Myocyte (in vitro differentiated cells): ENCODE results near the gene BPI. TPM values are rescaled to one million over a fixed set of nuclear protein-coding genes. Genes with fewer than 3 reads are reported as not detected.
"Not testable (repeated sequence)": the region's sequence is repeated elsewhere in the genome, so short reads cannot be mapped to it uniquely, and the experiment has no call there.

Experiments used
- DNase-seq: peaks from one replicate; pipeline ENCODE4 v3.0.0-alpha.2; 2012; ENCODE audit warnings: low read depth
- total RNA-seq: library from RNA; depleted of rRNA; stranded (reverse); fragments of >200 nt; gene quantifications from 2 replicates; pipeline ENCODE4 v1.2.3, GENCODE V29; 2014

The BPI gene
- total RNA-seq, 1 donor from 2014 or later = not detected

DNA sequence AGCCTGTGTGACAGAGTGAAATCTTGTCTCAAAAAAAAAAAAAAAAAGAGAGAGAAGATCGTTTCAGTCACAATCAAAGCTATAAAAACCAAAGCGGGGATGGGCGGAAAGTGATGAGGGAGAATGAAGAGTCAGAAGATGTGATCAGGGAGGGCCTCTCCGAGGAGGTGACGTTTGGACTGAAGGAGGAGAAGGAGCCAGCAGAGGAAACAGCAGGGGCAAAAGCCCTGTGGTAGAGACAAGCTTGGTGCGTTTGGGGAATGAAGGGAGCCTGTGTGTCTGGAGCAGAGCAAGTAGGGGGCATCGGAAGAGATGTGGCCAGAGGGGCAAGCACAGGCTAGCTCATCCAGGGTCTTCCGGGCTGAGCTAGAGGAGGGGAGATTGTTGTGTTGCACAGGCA, 27.9 kb downstream of the BPI start:
- no peak for DNase-seq

DNA sequence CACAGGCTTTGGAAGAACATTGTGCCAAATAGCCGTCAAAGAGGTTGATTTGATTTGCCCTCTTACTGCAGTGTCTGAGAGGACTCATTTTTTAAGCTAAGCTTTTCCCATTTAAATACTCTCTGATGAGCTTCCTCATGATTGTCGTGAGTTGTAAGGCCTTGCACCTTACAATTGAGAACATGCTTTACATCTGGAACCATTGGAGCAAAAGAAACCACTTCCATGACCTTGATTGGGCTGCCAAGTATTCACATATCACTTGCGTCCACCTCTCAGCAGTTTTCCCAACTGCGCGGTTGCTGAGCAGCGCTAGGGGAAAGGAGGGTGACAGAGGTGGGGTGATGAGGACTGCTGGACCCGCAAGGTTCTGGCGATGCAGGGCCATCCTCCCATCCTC, 30.1 kb downstream of the BPI start:
- DNase-seq = no peak

DNA sequence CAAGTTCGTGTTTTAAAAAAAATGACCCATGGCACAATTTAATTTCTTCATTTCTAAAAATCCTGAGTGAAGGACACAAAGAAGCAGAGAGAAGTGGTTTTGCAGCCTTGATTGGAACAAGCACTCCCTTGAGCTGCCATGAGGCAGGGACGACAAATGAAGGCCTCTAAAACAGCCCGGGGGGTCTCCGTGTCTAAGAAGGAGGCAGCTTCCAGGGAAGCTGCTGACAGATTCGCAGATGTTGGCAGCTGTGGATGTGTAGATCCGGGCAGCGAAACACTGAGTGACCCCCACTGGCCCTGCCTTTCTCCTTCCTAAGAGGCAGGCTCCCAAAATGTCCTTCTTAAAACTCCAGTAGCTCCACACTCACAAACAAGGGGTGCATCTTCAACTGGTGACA, 32.8 kb downstream of the BPI start:
- DNase-seq = no peak

DNA sequence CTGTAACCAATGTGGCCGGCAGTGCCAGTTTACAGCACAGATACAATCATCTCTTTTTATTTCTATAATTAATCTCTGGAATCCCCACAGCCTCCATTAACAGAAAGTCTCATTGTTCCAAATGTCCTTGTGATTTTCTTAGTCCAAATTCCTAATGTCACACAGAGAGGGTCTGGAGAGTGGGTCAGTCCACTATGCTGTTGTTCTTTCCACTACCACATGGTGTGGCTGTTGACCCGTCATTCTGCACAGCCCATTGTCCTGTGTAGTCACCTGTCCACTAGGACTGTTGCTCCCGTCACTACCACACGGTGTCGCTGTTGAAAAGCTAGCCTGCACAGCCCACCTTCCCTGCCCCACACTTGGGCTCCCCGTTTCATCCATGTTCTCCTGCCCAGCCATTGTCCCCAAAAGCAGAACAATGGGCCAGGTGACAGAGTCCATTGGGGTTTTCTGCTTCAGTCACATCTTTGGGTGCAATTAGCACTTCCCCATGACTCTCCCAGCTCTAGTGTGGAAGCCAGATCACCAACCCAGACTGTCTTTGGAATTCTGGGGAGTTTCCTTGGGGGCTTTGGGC, 33.7 kb downstream of the BPI start:
- DNase-seq = no peak

DNA sequence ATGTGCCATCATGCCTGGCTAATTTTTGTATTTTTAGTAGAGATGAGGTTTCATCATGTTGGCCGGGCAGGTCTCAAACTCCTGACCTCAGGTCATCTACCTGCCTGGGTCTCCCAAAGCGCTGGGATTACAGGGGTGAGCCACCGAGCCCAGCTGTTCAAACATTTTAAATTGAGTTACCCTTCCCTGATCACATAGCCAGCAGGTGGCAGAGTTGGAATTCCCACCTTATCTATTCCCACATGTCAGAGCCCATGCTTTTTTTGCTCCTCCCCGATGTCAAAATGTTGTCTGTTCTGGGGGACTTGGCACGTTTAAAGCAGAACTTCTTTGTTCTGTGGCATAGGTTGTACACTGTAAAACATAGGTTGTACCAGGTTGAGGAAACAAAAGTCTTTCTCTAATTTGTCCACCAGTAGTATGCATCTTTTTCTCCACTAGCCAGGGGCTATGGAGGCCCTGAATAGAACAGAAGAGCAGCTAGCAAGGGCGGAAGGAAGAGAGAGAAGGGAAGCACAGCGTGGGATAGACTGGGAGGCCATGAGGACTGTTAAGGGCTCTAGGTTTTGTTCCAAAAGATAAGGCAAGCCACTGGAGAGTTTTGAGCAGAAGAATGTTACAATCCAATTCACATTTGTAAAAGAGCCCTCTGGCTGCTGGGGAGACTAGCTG, 35.0 kb downstream of the BPI start:
- DNase-seq = peak; percentile 17

DNA sequence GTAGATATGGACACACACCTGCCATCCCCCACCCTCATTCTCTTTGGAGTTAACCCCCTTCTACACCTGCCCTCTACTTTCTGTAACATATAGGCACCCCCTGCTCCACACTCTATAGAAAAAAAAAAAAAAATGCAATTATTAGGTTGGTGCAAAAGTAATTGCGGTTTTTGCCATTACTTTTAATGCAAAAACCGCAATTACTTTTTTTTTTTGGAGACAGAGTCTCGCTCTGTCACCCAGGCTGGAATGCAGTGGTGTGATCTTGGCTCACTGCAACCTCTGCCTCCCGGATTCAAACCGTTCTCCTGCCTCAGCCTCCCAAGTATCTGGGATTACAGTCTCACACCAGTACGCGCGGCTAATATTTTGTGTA, 35.6 kb downstream of the BPI start:
- DNase-seq = not testable (repeated sequence)

DNA sequence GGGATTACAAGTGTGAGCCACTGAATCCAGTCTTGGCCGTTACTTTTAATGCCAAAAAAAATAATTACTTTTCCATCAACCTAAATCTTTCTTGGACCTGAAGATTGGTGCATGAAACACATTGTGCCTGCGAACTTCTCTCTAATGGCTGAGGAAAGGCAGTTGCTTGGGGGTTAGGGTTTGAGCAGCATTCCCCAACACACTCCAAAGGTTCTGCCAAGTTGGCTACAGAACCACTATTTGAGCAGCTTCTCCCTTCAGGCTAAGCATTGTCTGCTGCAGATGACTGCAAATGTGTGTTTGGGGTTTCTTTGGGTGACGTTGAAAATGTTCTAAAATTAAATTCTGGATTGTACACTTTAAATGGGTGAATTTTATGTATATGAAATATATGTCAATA, 36.0 kb downstream of the BPI start:
- DNase-seq = no peak

DNA sequence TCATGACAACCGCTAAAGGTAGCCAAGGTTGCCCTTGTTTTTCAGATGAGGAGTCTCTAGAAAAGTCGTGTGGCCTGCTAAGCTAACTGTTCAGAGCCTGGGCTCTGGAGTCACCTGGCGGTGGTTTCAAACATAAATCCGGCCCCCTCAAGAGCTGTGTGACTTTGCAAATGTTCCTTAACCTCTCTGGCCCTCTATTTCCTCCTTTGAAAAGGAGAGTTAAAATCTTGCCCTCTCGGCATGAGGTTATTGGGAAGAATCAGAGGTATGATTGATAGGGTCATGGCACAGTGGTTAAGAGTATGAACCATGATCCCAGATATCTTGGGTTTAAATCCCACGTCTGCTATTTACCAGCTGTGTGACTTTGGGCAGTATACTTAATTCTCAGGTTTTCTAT, 36.7 kb downstream of the BPI start:
- no peak for DNase-seq

DNA sequence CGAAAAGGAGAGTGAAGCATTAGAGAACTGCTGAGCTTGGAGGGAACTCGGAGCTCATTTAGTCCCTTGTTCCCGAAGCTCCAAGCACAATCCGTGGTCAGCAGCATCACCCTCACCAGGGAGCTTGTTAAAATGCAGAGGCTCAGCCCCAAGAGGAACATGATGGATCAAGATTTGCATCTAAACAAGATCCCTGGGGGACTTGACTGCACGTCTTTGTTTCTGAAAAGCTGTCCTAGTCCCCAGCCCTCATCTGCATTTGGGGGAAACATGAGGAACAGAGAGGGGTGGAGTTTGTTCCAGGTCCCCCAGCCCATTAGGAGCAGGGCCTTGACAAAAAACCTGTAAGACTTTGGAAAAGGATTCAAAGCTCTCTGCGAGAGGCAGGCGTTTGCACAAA, 38.3 kb downstream of the BPI start:
- no peak for DNase-seq

DNA sequence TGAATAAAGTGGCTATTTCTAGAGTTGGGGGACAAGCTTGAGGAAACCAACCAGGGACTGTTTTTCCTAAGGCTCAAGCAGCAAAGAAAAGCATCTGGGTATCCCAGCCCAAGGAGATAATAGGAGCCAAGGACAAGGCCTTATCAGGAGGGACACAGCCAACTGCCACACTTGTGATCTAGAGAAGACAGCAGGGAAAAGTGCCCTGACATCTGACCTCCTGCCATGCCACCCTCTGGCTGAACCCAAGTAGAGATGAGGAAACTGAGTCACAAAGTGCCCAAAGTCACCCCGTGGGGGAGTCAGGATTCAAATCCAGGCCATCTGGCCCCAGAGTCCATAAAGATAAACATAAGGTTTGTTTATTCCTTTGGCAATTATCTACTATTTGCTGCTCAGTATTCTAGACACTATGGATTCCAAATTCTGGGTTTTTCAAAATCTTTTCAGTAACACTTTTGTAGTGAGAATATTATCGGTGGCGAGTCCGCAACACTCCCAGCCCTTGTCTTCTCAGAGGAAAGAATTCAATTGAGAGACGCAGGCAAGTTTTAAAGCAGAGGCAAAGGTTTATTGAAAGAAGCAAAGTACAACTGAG, 38.9 kb downstream of the BPI start:
- DNase-seq = no peak

DNA sequence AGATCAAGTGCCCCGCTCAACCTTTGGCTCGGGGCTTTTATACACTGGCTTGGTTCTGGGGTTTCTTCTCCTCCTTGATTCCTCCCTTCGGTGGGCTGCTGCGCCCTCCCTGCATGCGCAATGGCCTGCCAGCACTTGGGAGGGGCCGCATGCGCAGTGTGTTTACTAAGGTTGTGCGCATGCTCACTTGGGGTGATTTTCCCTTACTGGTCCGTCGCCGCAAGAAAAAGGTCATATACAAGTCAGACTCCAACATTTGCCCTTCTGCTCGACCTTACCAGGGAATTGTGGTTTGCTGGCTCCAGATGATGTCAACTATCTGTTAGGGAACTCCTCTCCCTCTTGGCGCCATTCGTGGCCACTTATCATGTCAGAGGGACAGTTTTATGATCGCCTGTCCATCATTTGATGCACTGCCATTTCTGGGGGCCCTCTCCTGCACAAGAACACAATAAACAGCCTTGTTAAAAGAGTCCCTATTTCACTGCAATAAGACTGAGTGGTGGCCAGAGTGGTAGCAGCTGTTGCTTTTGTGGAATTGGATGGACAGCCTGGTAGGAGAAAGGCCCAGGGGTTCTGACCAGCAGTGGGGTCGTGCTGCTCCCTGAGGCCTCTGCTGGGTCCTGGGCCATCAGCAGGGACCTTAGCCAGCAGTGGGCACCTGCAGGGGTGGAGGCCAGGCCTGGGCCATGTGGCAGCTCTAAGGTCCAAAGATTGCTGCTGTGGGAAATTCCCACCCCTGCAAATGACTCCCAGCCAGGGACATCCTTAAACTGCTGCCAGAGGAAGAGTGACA, 39.6 kb downstream of the BPI start:
- DNase-seq = peak; percentile 24

DNA sequence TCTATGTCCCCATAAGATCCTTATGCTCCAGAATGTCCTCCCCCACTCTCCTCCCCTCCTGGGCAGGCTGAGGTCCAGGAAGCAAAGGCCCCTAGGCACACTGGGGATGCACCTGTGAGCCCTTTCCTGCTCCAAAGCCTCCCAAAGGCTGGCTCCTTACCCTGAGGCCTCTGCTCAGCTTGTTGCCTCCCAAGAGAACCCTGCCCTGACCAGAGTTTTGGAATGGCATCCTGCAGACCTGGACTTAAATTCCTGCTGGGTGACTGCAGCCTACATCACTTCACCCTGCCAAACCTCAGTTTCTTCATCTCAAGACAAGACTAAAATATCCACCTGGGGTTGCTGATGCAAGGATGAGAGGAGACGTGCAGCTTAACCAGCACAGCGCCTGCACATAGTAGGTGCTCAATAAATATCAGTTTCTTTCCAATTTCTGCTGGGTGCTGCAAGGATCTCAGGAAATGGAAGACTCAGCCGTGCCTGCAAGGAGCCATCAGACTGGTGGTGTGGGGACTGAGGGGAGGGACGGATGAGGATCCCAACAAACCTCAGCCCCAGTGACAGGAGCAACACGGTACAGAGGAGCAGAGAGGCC, 40.2 kb downstream of the BPI start:
- DNase-seq = no peak

DNA sequence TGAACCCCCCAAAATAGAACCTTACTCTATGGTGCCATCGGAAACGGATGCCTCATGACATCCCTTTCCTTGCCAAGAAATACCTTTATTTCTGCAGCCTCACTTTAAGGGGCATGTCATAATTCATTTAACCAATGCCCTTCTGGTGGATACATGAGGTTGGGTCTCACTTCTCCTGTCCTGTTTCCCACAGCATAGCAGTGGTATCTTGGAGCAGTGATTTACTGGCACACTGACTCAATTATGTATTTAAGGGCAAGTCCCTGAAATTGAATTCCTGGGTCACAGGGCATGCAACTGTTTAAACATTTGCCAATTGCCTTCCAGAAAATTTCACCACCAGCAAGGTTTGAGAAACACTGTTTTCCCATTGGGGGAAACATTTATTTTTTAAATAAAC, 41.7 kb downstream of the BPI start:
- DNase-seq = no peak

DNA sequence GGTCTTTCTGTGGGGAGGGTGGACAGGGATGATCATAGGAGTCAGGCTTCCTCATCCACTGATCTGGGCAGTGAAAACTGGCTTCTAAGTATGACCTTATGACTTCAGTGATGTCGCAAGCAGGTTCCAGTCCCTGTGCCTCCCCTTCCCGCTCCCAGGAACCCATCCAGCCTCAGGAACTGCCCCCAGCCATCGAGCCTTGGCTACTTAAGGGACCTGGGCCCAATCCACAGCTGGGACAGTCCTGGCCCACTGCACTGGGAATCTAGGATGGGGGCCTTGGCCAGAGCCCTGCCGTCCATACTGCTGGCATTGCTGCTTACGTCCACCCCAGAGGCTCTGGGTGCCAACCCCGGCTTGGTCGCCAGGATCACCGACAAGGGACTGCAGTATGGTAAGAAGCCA, 42.3 kb downstream of the BPI start, which contains the start of gene LBP:
Gene LBP, plus strand, starts transcription at position 236 of the 405 bp plus-strand sequence. Its CDS starts 35 bp downstream, at position 271.
- no peak for DNase-seq

DNA sequence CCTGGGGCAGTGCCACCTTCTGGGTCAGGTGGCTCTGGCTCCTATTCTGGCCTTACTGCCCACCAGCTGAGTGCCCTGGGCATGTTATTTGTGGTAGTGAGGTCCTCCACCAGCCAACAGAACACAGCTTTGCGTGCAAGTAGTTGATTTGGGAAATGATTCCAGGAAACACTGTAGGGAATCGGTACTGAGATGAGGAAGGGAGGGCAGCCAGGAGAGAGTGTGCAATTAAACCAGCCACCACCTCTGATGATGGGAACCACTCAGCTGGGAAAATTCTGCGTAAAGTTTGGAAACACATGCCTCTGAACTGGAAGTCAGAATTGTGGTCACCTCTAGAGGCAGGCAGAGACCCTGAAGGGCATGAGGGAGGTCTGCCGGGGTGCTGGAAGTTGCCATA, 42.8 kb downstream of the BPI start:
- DNase-seq = no peak

DNA sequence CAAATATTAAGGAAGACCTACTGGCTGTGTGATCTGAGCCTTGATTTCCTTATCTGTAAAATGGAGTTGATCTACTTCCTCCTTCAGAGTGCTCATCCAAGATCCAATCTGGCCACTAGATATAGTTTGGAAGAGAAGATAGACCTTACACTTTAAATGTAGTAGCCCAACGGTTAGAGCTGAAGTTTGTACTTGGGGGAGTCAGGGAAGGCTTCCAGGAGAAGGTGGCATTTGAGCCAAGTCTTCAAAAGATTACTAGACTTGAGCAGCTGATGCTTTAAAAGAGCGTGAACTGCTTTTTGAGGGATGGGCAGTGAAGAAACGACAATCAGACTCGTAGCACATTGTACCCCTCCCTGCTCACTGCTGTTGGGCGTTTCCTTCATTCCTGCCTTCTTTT, 45.9 kb downstream of the BPI start:
- no peak for DNase-seq

DNA sequence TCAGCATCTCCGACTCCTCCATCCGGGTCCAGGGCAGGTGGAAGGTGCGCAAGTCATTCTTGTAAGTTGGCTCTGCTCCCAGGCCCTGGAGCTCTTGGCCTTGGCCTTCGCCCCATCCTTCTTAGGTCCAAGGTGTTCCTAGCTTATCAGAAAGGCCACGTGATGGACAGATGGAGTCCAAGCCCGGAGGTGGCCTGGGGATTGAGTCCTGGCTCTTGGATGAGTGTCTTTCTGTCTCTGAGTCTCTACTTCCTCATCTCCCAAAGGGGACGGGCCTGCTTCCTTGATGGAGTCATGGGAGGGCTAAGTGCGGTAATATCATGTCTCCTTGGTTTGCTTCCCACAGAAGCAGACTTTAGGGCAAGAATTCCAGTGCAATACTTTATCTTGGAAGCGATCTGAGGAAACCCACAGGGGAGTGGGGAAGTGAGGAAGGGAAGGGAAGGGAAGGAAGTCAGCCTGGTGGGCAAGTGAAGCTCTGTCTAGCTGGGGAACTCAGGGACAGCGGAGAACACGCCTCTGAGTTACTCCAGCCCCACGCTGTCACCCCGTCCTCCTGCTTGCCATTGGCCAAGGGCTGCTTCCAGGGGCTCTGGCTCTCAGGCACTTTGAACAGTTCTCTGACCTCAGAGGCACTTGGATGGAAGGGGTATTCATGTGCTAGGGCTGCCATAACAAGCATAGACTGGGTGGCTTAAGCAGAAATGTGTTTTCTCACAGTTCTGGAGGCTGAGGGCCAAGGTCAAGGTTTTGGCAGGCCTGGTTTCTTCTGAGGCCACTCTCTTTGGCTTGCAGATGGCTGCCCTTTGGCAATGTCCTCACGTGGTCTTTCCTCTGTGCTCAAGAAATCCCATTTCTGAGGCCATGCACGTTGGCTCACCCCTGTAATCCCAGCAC, 47.2 kb downstream of the BPI start:
- no peak for DNase-seq

DNA sequence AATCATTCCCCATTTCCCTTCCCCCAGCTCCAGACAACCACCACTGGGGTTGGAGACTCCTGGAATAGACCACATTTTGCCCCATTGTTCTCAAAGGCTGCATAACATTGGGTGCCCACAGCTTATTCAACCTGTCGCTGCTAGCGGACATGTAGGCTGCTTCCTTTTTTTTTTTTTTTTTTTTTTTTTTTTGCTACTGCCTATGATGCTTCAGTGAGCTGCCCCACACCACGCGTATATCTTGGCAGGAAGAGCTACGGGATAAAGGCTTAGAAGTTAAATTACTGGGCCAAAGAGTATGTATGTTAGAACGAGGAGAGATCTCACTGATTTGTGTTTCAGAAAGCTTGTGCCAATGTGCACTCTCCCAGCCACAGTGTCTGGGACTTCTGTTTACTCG, 49.4 kb downstream of the BPI start:
- DNase-seq = no peak

DNA sequence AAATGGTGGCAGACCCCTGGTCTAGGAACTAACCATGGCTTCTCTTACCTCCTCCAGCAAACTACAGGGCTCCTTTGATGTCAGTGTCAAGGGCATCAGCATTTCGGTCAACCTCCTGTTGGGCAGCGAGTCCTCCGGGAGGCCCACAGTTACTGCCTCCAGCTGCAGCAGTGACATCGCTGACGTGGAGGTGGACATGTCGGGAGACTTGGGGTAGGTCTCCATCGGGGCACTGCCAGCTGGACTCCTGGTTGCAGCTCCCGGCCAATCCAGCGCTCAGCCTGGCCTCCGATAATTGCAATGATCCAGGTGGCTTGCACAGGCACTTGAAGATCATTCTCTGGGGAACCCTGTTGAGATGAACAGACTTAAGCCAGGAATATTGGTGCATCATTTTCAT, 50.3 kb downstream of the BPI start:
- no peak for DNase-seq

DNA sequence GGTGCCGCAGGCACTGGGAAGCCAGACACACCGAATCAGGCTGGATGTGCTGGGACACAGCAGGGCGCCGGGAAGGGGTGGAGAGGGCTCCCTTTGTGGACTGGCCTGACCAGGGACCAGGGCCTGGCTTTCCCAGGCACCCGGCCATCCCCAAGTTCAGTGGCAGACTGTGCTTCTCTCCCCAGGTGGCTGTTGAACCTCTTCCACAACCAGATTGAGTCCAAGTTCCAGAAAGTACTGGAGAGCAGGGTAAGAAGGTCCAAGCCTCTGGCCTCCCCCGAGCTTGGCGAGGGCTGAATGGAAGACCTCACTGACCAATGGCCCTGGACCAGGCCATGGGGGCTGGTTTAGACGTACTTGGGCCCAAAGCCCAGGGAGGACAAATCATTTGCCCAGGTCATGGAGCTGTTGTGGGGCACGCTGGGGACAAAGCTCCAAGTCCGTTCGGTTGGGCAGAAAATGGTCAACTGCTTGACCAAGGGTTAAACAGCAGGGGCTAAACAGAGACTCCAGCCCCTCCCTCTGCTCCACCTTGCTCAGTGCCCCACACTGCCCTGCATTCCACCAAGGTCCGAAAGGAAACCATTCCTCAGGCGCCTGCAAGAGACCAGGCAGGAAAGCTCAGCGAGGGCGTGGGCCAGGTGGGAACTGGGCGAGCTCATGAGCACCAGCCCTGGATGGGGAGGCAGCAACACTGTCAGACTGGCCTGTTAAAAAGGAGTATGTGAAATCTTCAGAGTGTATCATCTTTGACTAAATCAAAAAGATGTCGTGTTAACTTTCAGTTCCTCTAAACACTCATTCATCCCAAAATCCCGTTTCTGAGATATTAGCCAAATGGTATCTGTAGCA, 51.4 kb downstream of the BPI start:
- no peak for DNase-seq
